NCI-H460 (cell line): Measurements from ENCODE around the gene RIMS1. TPM values are rescaled to one million over a fixed set of nuclear protein-coding genes. Genes with fewer than 3 reads are reported as not detected.

Experiments used
- DNase-seq: peaks from one replicate; pipeline ENCODE4 v3.0.0-alpha.2; 2016; ENCODE audit warnings: low read depth; ENCODE audit errors: extremely low read depth
- polyA plus RNA-seq: library from polyadenylated mRNA; depleted of rRNA; stranded (reverse); fragments of >200 nt; gene quantifications from 2 replicates; pipeline ENCODE4 v1.2.3, GENCODE V29; 2014; cell fraction: nucleus; rRNA removed
- total RNA-seq: library from RNA; depleted of rRNA; stranded (reverse); fragments of >200 nt; shearing (Covaris generic); gene quantifications from 2 replicates; pipeline ENCODE4 v1.2.3, GENCODE V29; 2014; rRNA removed

The RIMS1 gene, protein sequence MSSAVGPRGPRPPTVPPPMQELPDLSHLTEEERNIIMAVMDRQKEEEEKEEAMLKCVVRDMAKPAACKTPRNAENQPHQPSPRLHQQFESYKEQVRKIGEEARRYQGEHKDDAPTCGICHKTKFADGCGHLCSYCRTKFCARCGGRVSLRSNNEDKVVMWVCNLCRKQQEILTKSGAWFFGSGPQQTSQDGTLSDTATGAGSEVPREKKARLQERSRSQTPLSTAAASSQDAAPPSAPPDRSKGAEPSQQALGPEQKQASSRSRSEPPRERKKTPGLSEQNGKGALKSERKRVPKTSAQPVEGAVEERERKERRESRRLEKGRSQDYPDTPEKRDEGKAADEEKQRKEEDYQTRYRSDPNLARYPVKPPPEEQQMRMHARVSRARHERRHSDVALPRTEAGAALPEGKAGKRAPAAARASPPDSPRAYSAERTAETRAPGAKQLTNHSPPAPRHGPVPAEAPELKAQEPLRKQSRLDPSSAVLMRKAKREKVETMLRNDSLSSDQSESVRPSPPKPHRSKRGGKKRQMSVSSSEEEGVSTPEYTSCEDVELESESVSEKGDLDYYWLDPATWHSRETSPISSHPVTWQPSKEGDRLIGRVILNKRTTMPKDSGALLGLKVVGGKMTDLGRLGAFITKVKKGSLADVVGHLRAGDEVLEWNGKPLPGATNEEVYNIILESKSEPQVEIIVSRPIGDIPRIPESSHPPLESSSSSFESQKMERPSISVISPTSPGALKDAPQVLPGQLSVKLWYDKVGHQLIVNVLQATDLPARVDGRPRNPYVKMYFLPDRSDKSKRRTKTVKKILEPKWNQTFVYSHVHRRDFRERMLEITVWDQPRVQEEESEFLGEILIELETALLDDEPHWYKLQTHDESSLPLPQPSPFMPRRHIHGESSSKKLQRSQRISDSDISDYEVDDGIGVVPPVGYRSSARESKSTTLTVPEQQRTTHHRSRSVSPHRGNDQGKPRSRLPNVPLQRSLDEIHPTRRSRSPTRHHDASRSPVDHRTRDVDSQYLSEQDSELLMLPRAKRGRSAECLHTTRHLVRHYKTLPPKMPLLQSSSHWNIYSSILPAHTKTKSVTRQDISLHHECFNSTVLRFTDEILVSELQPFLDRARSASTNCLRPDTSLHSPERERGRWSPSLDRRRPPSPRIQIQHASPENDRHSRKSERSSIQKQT (N-terminal part only)
- total RNA-seq = 0.02 TPM in 1 of 2 replicates, not detected in the other
- polyA plus RNA-seq = not detected in 2 replicates

DNA sequence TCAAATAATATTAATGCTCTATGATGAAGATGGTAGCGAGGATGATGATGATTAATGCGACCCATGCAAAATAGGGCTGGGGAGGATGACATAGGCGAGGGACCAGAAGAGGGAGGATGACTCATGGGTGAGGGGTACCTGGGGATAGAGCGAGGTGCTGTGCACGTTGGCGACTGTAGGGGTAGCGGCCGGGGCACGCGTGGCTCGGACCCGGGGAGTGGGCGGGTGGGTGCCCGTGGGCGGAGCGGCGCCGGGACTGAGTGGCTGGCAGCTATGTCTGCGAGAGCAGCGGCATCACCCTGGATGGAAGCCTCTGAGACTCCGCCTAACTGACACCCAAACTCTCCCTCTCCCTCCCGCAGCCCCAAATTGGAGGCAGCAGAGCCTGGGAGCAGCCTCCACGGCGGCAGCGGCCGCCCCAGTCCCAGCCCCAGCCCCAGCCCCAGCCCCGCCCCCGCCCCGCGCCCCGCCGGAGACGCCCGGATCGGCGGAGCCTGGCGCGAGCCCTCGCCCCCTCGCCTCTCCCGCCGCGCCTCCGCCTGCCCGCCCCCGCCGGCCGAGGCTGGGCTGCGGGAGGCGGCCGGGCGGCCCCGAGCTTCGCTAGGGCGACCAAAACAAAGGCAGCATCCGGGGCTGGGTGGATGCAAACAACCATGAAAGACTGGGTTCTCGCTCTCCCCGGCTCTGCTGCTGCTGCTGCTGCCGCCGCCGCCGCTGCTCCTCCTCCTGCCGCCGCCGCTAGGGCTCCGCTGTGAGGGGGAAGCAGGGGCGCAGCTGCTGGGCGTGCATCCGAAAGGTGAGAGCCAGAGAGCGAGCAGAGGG is at the start of gene RIMS1:
Gene RIMS1 (plus strand): TSS at position 367 of the 822 bp plus-strand sequence. CDS start 474 bp downstream, outside the sequence.
- DNase-seq = no peak

DNA sequence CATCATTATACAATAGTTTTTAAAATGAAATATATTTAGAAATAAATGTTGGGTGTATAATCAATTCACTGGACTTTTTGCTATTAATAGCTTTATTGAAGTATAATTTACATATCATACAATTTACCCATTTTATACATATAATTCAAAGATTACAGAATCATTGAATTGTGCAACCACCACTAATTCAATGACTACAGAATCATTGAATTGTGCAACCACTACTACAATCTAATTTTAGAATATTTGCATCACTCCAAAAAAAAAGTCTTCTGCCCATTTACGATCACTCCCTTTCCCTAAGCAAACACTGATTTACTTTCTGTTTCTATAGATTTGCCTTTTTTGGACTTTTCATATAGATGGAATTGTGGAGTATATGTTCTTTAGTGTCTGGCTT is 35.1 kb upstream of the RIMS1 start:
- DNase-seq = no peak

DNA sequence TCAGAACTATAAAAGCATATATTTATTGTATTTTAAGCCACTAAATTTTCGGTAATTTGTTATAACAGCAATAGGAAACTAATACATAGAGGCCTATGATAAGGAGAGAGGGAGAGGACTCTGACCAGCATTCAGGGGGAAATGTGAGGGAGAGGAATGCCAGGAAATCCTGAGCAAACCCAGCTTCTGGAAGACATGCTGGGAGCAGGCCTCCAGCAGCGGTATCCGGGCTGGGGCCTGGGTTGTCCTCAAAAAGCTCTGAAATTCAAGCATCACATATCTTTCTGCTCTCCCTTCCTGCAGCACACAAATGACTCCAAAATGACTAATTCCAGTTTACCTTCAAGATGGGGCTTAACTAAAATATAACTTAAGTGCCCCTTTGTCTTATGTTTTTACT is 33.4 kb upstream of the RIMS1 start:
- DNase-seq = no peak

DNA sequence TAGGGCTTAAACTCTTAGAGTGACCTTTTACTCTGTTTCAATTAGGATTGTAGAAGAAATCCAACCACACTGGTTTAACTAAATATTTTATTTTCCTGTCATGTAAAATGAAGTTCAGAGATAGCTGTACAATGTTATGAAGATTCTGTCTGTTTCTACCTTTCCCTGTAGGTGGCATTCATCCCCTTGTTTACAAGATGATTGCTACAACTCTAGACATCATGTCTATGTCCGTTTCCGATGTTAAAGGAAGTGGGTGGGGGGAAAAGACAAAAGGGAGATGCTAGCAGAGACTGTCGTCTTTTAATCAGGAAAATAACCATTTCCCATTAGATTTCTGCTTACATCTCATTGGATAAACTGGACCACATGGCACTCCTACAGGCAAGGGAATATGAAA is 30.9 kb upstream of the RIMS1 start:
- DNase-seq = no peak

DNA sequence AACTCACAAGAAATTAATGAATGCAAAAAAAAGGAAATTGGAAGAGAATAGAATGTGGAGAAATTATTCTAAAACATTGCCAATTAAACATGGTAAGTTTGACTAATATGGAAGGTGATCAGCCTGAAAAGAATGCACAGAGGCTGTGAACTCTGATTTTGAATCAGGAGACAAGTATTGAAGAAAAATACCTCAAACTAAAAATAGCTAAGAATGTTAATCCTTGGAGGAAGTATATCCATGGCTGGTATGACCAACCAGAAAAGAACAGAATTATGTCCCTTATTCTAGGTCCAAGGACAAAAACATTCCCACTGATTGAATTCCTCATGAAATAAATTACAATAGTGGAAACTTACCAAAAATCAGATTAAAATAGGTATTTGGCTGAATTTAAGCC is 7.3 kb upstream of the RIMS1 start:
- DNase-seq = no peak

DNA sequence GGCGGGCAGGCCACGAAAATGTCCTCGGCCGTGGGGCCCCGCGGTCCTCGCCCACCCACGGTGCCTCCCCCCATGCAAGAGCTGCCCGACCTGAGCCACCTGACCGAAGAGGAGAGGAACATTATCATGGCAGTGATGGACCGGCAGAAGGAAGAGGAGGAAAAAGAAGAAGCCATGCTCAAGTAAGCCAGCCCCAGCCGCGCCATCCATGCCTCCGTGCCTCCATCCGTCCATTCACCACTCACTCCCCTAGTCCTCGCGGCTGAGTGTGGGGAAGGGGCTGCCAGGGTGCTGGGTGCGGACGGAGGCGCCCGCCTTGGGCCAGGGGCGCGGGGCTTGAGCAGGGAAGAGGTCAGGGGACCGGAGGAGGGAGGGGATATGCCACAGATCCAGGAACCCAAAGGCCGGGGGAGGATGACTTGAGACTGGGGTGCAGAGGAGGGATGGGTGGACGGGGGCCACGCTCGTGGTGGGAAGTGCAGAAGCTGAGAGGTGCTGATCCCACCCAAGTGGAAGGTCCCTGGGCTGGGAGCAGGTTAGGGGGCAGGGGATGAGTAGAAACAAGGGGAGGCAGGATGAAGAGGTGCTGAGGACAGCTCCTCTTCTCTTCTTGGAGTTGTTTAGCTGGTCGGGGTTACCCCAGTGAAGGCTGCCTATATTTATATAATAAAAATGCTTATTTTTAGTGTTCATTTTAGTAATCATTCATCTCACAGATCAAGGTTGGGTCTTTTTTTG is 825 bp downstream of the RIMS1 start:
- DNase-seq = no peak

DNA sequence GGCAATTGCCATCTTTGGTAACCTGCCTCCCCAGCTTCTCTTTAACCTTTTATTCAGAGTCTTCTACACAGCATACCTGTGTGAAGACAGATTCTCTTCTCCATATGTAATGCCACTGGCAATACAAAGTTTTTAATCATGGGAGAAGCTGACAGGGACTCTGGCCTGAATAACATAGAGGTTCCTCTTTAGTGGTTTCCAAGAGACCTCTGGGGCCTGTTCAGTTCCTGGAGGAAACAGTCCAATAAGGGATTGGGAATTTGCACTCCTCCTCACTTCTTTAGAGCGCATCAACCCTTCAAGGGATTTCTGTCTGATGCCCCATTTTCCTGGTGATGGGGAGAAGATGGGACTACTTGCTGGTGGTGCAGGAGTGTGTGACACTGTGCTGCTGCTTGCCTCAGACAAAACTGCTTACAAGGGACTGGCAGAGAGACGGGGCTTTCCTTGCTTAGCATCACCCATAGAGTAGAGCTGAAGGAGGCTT is 1.4 kb downstream of the RIMS1 start:
- DNase-seq = no peak

DNA sequence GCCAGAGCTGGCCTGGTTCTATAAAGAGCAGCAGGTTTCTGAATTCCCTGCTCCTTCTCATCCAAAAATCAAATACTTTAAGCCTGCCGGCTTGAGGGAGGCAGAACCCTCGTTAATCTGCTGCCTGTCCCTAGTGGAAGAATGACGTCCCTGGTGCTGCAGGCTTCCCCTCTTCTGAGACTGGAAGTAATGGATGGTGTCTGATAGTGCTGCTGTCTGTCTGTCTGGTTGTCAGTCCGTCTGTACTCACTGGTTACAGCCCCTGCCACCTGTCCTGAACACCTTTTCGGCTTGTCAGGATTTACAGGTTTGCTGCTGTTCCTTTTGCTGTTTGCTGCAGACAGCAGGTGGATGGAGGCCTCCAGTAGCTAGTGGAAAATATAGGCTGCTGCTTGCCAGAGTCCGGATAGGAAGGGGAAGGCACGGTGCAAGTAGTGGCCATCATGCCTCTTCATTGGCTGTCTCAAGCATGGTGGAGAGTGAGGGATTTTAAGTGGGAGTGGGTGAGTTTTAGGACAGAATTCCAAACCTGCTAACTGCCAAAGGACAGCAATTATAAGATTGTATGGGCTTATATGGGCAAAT is 2.5 kb downstream of the RIMS1 start:
- DNase-seq = no peak

DNA sequence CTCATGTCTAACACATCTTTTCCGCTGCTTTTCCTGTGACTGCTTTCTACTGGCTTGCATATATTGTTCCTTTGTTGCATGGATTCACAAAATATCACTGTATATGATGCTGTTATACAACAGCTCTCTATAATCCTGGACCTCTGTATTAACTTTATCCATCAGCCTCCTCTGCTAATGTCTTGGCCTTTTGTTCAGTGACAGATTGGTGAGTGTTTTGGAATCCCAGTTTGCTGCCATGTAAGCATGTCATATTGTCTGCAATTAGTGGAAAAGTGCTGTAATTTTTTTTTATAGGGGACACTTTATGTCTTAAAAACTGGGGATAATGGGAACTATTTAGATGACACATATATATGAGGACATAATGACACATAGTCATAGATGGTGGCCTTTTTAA is 3.0 kb downstream of the RIMS1 start:
- no peak for DNase-seq

DNA sequence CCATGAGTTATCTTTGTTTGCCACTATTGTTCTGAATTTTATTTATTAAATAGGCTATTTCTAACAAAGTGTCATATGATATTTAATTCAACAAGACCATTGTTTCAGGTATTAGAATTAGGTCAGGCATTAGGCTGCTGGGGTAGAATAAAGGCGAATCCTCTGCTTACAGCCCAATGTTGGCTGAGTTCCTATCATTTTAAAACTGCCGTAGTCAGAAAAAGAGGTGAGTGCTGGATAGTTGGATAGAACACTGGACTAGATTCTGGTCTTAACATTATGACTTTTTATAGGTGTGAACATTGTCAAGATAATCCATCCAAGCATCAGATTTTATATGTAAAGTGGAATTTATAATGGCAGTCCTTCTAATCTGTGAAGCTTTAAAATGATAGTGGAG is 6.3 kb downstream of the RIMS1 start:
- DNase-seq = no peak

DNA sequence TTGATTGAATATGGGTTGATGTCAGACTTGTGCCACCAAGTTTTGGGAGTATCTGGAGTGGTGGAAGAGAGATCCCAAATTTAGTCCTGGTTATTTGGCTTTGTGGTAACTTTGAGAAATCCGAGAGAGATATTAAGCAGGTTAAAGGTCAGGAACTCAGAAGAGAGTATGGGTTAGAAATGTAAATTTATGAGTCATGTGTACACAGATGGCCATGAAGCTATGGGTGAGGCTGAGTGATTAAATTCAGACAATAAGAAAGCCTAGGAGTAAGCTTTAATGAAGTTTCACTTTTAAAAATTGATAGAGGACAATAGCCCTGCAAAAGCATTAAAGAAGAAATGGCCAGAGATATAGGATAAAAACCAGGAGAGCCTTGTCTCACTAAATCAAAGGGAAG is 14.3 kb downstream of the RIMS1 start:
- no peak for DNase-seq

DNA sequence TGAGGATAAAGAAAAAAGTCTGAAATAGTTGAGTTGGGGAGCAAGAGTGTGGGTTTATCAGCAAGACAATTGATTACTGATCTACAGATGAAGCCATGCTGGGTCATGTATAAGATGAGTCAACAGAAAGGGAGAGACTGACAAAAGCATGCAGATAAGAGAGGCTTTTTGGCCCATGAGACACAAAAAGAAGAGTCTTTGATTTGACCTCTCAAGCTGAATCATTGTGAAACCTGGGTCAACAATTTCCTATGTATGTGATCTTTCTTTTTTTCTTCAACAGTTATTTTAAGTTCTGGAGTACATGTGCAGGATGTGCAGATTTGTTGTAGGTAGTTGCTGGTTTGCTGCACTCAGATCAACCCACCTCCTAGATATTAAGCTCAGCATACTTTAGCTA is 15.9 kb downstream of the RIMS1 start:
- no peak for DNase-seq

DNA sequence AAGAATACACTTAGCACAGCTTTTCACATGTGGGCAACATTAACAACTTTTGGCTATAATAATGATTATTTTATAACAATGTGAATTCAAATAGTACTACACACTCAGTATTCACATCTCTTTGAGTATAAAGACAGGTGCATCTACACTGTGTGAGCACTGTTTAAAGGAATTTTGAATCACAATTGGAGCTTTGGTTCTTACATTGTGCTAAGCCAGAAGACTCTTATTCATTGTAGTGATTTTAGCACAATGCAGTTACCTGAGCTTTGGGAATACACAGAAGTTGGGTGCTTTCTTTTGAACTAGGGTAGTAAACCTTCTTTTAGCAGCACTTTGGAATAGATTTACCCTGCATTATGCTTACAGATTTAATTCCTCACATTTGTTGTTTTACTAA is 20.5 kb downstream of the RIMS1 start:
- DNase-seq = no peak

DNA sequence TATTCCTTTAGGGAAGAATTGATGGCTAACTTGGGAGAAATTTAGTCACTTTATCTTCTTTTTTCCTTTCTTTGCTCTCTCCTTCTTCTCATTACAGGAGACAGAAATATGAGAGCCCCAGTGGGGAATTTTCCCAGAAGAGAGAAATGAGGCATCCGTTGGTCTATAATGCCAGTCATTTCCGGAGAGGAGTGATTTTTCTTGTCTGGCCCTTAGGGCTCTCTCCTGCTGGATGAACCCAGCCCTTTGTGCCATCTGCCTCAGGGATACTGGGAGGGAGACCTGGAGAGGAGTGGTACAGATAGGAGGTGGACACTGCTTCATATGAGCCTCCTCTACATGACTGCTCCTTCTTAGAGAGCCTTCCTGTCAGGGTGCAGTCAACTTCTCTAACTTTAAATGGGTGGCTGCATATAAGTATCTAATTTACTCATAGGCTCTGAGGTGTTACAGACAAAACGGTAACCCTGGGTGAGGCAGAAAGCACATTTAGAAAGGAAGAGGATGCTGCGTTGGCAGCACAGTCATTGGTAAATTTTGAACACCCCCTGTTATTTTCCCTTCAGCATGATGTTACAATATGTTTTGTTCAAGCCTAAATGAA is 21.9 kb downstream of the RIMS1 start:
- no peak for DNase-seq

DNA sequence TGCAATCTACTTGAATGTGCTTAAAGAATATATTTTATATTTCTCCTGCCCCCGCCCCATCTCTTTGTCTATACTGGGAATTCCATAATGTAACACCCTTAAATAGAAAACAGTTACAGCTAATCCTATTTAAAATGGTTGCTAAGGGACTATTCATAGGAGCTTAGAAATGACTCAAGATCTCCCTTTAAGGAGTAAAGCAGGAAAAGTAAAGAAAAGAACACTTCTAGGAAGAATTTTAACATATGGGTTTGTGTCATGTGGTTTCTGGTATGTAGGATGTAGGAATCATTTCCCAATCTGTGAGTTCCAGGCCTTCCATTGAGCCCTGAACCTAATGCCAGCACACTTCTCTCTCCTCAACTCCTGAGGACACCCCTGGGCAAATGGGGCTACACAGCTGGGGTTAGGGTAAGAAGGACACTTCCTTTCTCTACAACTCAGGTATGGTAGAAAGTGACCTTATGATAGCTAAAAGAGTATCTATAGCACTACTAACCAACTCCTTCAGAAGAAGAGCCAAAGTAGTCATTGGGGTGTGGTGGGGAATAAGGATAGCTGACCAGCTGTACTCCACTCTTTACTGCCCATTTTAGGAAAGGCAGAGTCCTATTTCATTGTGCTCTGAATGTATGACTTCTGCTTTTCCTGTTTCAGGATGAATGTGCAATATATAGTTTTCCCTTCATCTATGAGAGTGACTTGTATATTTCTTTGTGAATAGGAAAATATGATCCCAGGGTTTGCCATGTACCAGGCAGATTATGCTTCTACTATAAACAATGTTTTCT is 27.3 kb downstream of the RIMS1 start:
- no peak for DNase-seq

DNA sequence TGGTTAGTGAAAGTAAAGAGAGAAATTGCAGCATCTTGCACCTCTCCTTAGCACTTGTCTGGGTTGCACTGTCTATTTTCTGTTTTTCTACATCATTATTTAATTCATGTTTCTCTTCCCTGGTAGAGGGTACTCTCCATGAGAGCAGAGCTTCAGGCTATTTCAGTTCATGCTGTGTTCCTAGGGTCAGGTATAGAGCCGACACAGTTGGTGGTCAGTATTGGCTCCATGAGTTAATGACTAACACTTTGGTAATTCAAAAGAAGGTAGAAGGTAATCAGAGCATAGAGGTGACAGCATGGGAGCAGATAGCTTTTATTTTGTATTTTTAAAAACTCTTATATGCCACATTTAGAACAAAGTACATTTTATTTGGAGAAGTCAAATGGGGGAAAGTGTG is 42.7 kb downstream of the RIMS1 start:
- no peak for DNase-seq

DNA sequence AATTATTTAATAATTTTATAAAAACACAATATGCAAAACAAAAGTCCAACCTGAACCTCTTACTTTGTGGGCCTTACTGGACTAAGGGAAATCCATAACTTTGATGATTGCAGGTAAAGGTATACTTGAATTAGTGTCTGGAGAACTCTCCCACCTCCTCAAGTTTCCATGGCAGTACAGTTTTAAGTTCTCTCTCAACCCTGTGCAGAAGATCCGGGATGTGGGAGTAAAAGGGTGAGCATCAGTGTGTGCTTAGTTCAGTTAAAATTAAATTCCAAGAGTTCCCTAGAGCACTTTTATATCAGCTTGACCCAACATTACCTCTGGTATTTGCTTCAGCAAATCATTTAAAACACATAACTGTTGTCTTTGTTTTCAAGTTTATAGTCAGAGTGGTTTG is 47.5 kb downstream of the RIMS1 start:
- no peak for DNase-seq

DNA sequence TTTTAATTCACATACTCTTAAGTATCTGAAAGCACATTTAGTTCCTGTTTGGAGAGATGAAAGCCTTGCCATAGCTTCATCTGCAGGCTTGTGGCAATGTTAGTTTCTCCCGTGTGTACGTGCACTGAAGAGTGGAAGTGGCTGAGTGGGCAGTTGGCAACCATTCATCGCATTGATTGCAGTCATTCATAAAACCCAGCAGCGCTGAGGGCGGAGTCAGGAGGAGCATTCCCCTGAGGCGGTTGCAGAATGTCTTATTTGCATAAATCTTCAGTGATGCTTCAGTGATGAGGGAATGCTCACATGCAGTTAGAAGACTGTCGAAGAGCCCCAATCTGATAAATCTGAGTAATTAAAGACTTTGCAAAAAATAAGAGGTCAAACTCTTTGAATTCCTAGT is 79.1 kb downstream of the RIMS1 start:
- DNase-seq = no peak
